Tibial artery (tissue), 4 donors: ENCODE measurements around the gene FANCC.
"Not testable (repeated sequence)": the region's sequence is repeated elsewhere in the genome, so short reads cannot be mapped to it uniquely, and the experiment has no call there.

Experiments used
- DNase-seq, 2 donors: peaks; one replicate each; pipeline ENCODE4 v3.0.0-alpha.2; 2019
- H3K27ac ChIP-seq, 2 donors: fragments of 200-600 bp; sonication (generic) in 1 of 2; 1 replicate in 1 of 2; 2 replicates in 1 of 2; pipeline ENCODE4 v1.5.1; 2018 to 2019; ENCODE audit warnings: mild to moderate bottlenecking in 1 of 2
- H3K27me3 ChIP-seq, 2 donors: fragments of 200-600 bp; sonication (generic) in 1 of 2; one replicate each; pipeline versions ENCODE4 v1.5.1 to v1.6.0; 2016 to 2019
- H3K36me3 ChIP-seq, 3 donors: fragments of 200-600 bp; sonication (generic) in 2 of 3; one replicate each; pipeline ENCODE4 v1.5.1; 2016 to 2019; ENCODE audit warnings: mild to moderate bottlenecking in 2 of 3
- H3K4me1 ChIP-seq, 4 donors: fragments of 200-600 bp; sonication (generic) in 2 of 4; 1 replicate in 3 of 4; 2 replicates in 1 of 4; pipeline ENCODE4 v1.5.1; 2016 to 2019
- H3K4me3 ChIP-seq, 2 donors: fragments of 200-600 bp; sonication (generic) in 1 of 2; 1 replicate in 1 of 2; 2 replicates in 1 of 2; pipeline ENCODE4 v1.5.1; 2018 to 2019; ENCODE audit warnings: mild to moderate bottlenecking in 2 of 2
- H3K9me3 ChIP-seq, 3 donors: fragments of 200-600 bp; sonication (generic) in 1 of 3; one replicate each; pipeline ENCODE4 v1.5.1; 2016 to 2019
- intact Hi-C: fragments of 100-400 bp; cut with DNase I; formaldehyde crosslinking; loops from one replicate; pipeline ENCODE4 v1.15.0; 2023; ENCODE audit warnings: low total_unique reads
- TF ChIP-seq, protein P1 (sequence below), 2 experiments: fragments of 200-600 bp in 1 of 2; fragments of 450-650 bp in 1 of 2; IDR thresholded peaks; one replicate each; pipeline ENCODE4 v1.5.1; 2017 to 2019; ENCODE audit warnings: antibody characterized with exemption in 2 of 2, mild to moderate bottlenecking in 1 of 2, moderate library complexity in 1 of 2

Gene FANCC

DNA sequence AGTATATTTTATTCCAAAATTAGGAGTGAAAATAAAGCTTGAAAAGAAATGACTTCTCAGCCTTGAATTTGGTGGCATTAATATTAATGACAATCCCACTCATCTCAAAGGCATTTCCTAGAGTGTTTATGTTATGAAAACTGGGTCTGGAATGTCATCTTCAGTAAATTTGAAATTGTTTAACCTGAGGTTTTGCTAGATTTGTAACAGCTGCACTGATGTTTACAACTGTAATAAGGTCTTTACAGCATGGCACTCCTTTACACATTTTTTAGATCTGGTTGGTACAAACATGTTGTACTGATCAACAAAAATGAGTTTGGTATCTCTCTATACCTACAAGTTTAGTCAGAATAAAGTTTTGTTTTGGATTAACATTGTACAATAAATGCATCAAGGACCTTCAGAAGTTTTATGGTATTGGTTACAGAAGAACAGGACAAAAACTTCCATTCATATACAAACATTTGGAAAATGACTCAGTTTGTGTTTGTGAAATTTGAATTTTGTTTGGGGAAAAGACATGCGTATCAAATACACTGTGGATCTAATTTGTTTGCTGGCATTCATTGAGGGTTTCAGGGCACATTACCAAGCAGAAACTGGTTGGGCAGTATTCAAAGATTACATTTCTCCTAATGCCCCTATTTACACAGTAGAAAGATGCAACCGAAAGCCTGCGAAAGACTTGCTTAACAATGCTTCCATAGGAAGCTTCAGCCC, 11.6 kb downstream of the FANCC start:
- intact Hi-C loops = no loop called here
- Histone ChIP-seq H3K27me3 (no peaks in the 10 kb centered on the region), H3K9me3 (no peaks in the 10 kb centered on the region), H3K27ac (no peak overlapping the region), H3K4me3 (no peak overlapping the region), H3K36me3 (no peaks in the 10 kb centered on the region), H3K4me1 (no peaks in the 10 kb centered on the region)
- DNase-seq = no peak
- TF ChIP-seq, protein P1, sequence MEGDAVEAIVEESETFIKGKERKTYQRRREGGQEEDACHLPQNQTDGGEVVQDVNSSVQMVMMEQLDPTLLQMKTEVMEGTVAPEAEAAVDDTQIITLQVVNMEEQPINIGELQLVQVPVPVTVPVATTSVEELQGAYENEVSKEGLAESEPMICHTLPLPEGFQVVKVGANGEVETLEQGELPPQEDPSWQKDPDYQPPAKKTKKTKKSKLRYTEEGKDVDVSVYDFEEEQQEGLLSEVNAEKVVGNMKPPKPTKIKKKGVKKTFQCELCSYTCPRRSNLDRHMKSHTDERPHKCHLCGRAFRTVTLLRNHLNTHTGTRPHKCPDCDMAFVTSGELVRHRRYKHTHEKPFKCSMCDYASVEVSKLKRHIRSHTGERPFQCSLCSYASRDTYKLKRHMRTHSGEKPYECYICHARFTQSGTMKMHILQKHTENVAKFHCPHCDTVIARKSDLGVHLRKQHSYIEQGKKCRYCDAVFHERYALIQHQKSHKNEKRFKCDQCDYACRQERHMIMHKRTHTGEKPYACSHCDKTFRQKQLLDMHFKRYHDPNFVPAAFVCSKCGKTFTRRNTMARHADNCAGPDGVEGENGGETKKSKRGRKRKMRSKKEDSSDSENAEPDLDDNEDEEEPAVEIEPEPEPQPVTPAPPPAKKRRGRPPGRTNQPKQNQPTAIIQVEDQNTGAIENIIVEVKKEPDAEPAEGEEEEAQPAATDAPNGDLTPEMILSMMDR (IDR thresholded peaks at IDR 0.05) = no peak

DNA sequence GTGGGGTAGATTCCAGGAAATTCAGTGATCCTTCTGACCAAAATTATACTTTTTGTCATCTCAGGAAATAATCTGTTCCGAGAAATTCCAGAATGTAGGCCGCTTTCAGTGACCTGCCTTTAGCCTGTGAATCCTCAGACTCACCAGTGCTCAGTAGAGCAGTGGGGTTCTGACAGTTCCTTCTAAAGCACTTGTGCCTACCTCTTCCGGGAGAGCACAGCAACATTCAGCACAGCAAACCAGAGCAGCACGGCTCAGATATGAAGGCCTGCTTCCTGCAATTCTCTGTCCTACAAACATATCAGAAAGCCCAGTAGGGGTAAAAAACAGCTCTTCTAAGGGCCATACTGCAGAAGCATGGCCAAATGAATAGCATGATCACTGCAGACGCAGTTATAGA, 15.0 kb downstream of the FANCC start:
- no peaks in the 10 kb centered on the region for H3K36me3 ChIP-seq
- no peak for DNase-seq
- no peaks in the 10 kb centered on the region for H3K27me3 ChIP-seq
- intact Hi-C loops = no loop called here
- TF ChIP-seq, protein P1 (IDR thresholded peaks at IDR 0.05) = no peak
- no peaks in the 10 kb centered on the region for H3K9me3 ChIP-seq
- H3K27ac ChIP-seq = no peak overlapping the region
- H3K4me3 ChIP-seq = no peak overlapping the region
- H3K4me1 ChIP-seq = no peaks in the 10 kb centered on the region

DNA sequence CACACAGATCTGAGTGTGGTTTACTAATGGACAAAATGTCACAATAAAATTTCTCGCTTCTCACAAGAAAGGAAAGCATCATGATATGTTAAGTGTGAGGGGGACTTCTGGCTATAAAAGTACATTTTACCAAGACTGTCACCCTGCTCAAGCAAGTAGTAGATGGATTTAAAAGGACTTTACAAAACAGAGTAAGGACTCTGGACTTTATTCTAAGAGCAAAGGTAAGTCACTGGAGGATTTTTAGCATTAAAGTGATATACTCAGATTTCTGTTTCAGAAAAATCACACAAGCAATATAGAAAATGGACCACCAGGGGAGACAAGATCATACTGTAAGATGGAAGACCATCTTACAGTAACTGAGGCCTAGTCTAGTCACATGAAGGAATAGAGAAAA, 19.7 kb downstream of the FANCC start:
- intact Hi-C loops = no loop called here
- H3K9me3 ChIP-seq = no peaks in the 10 kb centered on the region
- no peaks in the 10 kb centered on the region for H3K36me3 ChIP-seq
- H3K27ac ChIP-seq = no peak overlapping the region
- no peak for DNase-seq
- no peaks in the 10 kb centered on the region for H3K4me1 ChIP-seq
- no peak overlapping the region for H3K4me3 ChIP-seq
- TF ChIP-seq, protein P1 (IDR thresholded peaks at IDR 0.05) = no peak
- no peaks in the 10 kb centered on the region for H3K27me3 ChIP-seq

DNA sequence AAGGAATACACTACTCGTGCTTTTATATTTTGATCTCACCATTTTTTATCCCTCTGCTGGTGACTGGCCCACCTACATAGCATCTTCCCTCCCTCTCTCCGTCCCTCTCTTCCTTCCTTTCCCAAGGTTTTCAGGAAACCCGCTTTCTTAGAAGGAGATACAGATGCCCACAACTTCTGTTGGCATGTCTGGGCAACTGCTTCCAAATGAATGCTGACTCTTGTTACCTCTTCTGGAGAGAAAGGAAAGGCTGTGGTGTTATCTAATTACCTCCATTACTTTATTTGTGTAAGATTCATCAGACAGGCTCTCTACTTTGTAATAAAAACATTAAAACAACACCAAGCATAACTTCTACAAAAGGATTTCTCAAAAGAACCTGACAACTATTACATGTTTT, 20.2 kb downstream of the FANCC start:
- Histone ChIP-seq H3K4me3 (no peak overlapping the region), H3K36me3 (no peaks in the 10 kb centered on the region), H3K27ac (no peak overlapping the region), H3K4me1 (no peaks in the 10 kb centered on the region), H3K9me3 (no peaks in the 10 kb centered on the region), H3K27me3 (no peaks in the 10 kb centered on the region)
- TF ChIP-seq, protein P1 (IDR thresholded peaks at IDR 0.05) = no peak
- intact Hi-C loops = no loop called here
- DNase-seq = no peak

DNA sequence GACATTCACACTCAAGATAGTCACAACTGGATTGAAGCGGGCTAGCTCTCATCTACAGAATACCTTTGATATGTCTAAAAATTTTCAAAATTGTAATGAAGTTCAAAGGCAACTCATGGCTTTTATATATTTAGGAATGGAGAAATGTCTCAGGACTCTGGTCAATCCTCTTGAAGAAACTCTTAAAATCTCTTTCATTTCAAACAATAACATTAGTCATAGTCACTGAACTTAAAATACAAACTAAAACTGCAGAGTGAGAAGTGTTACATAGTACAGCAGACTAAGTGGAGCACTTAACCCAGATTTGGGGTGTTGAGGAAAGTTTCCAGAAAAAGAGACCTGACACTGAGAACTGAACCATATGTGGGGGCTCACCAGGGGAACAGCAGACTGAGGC, 20.7 kb downstream of the FANCC start:
- no peak overlapping the region for H3K27ac ChIP-seq
- no peaks in the 10 kb centered on the region for H3K27me3 ChIP-seq
- TF ChIP-seq, protein P1 (IDR thresholded peaks at IDR 0.05) = no peak
- H3K36me3 ChIP-seq = no peaks in the 10 kb centered on the region
- no peaks in the 10 kb centered on the region for H3K4me1 ChIP-seq
- H3K4me3 ChIP-seq = no peak overlapping the region
- DNase-seq = no peak
- intact Hi-C loops = no loop called here
- H3K9me3 ChIP-seq = no peaks in the 10 kb centered on the region

DNA sequence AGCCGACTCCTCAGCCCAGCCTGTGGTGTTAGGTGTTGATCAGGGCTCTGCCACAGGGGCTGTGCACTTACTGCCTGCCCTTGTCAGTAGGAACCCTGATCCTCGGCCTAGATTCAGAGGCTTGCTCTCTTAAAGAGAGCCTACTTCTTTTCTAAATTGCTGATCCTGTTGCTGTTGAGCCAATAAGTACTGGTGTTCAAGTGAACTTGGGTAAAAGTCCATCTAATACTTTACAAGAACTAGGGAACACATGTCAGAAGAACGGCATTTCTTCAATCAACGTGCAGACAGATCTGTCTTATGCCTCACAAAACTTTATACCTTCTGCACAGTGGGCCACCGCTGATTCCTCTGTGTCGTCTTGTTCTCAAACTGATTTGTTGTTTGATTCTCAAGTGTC, 24.2 kb downstream of the FANCC start:
- H3K36me3 ChIP-seq, DNase-seq, H3K4me1 ChIP-seq, H3K9me3 ChIP-seq, H3K27me3 ChIP-seq, intact Hi-C loops, H3K4me3 ChIP-seq, H3K27ac ChIP-seq: not testable (repeated sequence)
